ENCODE measurements around the gene RPL31. TPM values are rescaled to one million over a fixed set of nuclear protein-coding genes. Genes with fewer than 3 reads are reported as not detected.

The RPL31 gene
- total RNA-seq, 3 donors from 2014 or later (not counting 1 experiment from before 2014, with no cell fraction given), result 797 to 996 (median 940) TPM

DNA sequence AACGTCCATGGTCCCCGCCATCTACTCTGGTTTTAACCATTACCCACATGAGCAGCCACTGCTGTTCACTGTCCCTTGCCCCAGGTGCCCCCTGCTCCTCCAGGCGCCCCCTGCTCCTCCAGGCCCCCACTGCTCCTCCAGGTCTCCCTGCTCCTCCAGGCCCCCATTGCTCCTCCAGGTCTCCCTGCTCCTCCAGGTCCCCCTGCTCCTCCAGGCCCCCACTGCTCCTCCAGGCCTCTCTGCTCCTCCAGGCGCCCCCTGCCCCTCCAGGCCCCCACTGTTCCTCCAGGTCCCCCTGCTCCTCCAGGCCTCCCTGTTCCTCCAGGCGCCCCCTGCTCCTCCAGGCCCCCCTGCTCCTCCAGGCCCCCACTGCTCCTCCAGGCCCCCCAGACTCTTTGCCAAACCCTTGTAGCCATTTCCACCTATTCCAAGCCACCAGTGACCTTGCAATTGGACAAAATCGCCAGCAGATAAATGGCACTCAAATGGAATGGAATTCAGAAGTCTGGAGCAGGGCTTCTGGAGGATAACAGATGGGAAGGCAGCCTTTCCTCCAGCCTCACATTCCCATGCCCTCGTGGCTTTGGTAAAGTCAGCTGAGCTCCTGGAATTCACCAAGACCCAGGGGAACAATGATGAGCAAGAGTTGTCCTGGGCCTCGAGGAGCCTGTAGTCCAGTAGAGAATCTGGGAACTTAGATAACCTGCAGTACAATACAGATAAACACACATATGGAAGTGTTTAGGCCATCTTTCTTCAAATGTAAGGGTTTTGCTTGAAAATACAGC is 13.3 kb upstream of the RPL31 start:
- Histone ChIP-seq H3K4me1 (ENCODE audit: control insufficient read depth, insufficient read depth, low read length) (no peaks in the 10 kb centered on the region), H3K36me3 (ENCODE audit: control insufficient read depth, insufficient read depth, low read length) (no peaks in the 10 kb centered on the region), H3K4me3 (ENCODE audit: low read length) (no peak overlapping the region), H3K27ac (ENCODE audit: low read length) (no peak overlapping the region), H3K9me3 (ENCODE audit: control insufficient read depth, insufficient read depth, low read length) (no peaks in the 10 kb centered on the region), H3K27me3 (ENCODE audit: control insufficient read depth, insufficient read depth, low read length) (no peaks in the 10 kb centered on the region)
- no peaks in the 10 kb centered on the region for H3K36me3 Mint-ChIP-seq
- TF ChIP-seq, protein P1, sequence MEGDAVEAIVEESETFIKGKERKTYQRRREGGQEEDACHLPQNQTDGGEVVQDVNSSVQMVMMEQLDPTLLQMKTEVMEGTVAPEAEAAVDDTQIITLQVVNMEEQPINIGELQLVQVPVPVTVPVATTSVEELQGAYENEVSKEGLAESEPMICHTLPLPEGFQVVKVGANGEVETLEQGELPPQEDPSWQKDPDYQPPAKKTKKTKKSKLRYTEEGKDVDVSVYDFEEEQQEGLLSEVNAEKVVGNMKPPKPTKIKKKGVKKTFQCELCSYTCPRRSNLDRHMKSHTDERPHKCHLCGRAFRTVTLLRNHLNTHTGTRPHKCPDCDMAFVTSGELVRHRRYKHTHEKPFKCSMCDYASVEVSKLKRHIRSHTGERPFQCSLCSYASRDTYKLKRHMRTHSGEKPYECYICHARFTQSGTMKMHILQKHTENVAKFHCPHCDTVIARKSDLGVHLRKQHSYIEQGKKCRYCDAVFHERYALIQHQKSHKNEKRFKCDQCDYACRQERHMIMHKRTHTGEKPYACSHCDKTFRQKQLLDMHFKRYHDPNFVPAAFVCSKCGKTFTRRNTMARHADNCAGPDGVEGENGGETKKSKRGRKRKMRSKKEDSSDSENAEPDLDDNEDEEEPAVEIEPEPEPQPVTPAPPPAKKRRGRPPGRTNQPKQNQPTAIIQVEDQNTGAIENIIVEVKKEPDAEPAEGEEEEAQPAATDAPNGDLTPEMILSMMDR (IDR thresholded peaks at IDR 0.05), result no peak
- ATAC-seq (no peak), DNase-seq (no peak)
- H3K27ac Mint-ChIP-seq, result no peak overlapping the region
- no peaks in the 10 kb centered on the region for H3K9me3 Mint-ChIP-seq
- H3K4me3 Mint-ChIP-seq, result no peak overlapping the region
- H3K27me3 Mint-ChIP-seq (ENCODE audit: low read depth in 2 of 2), result peaks cover 0 to 10% of the 10 kb centered on the region in 2 donors
- intact Hi-C loops (cut with micrococcal nuclease), result no loop called here
- 74% methylated on average over 7 of the region's 8 CpGs for WGBS (ENCODE audit: insufficient coverage)
- peaks cover 0 to 11% of the 10 kb centered on the region in 2 donors for H3K4me1 Mint-ChIP-seq

DNA sequence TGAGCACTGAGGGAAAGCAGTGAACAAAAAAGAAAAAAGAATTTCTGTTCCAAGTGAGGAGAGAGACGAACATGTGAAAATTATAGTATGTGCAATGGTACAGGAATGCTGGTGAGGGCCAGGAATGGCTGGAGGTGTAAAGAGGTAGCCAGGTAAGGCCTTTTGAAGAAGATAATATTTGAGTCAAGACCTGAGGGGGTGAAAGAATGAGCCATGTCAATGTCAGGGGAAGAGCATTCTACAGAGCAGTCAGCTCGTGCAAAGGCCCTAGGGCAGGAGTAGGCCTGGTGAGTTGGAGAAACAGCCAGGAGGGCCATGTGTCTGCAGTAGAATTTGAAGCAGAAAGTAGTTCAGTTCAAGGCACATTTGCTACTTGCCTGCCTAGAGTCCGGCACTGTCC is 12.4 kb upstream of the RPL31 start:
- Histone ChIP-seq H3K4me1 (ENCODE audit: control insufficient read depth, insufficient read depth, low read length) (no peaks in the 10 kb centered on the region), H3K27ac (ENCODE audit: low read length) (no peak overlapping the region), H3K9me3 (ENCODE audit: control insufficient read depth, insufficient read depth, low read length) (no peaks in the 10 kb centered on the region), H3K4me3 (ENCODE audit: low read length) (no peak overlapping the region), H3K27me3 (ENCODE audit: control insufficient read depth, insufficient read depth, low read length) (no peaks in the 10 kb centered on the region), H3K36me3 (ENCODE audit: control insufficient read depth, insufficient read depth, low read length) (no peaks in the 10 kb centered on the region)
- TF ChIP-seq, protein P1 (IDR thresholded peaks at IDR 0.05), result no peak
- WGBS (ENCODE audit: insufficient coverage), result 87% methylated on average over 3 of the region's 3 CpGs
- Mint-ChIP-seq H3K4me1 (peaks cover 0 to 11% of the 10 kb centered on the region in 2 donors), H3K36me3 (no peaks in the 10 kb centered on the region), H3K27me3 (ENCODE audit: low read depth in 2 of 2) (peaks cover 0 to 12% of the 10 kb centered on the region in 2 donors), H3K4me3 (no peak overlapping the region), H3K9me3 (no peaks in the 10 kb centered on the region), H3K27ac (no peak overlapping the region)
- no peak for DNase-seq
- intact Hi-C loops (cut with micrococcal nuclease), result no loop called here
- no peak for ATAC-seq

DNA sequence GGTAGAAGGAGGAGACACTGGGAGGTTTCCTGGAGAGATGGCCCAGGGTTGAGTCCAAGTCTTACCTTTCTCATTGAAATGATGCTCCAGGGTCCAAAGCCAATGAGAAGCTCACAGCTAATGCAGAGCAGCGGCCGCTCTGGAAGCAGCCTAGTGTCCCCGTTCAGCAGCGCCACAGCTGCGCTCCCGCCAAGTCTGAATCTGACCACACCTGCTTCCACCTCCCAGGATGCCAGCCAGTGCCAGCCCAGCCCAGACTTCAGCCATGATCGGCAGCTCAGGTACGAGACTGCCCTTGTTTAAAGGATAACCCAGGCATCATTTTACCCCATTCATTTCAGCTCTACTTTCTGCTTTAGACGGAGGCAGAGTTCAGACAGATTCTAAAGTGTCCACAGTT is 11.9 kb upstream of the RPL31 start:
- no peak overlapping the region for H3K27ac Mint-ChIP-seq
- H3K4me3 Mint-ChIP-seq, result no peak overlapping the region
- H3K36me3 Mint-ChIP-seq, result no peaks in the 10 kb centered on the region
- H3K9me3 ChIP-seq (ENCODE audit: control insufficient read depth, insufficient read depth, low read length), result no peaks in the 10 kb centered on the region
- DNase-seq (no peak), ATAC-seq (no peak)
- no peaks in the 10 kb centered on the region for H3K9me3 Mint-ChIP-seq
- WGBS (ENCODE audit: insufficient coverage), result 96% methylated on average over 9 of the region's 9 CpGs
- TF ChIP-seq, protein P1 (IDR thresholded peaks at IDR 0.05), result no peak
- intact Hi-C loops (cut with micrococcal nuclease), result no loop called here
- no peaks in the 10 kb centered on the region for H3K36me3 ChIP-seq (ENCODE audit: control insufficient read depth, insufficient read depth, low read length)
- H3K4me1 ChIP-seq (ENCODE audit: control insufficient read depth, insufficient read depth, low read length), result no peaks in the 10 kb centered on the region
- no peak overlapping the region for H3K27ac ChIP-seq (ENCODE audit: low read length)
- H3K4me3 ChIP-seq (ENCODE audit: low read length), result no peak overlapping the region
- H3K4me1 Mint-ChIP-seq, result peaks cover 0 to 7% of the 10 kb centered on the region in 2 donors
- peaks cover 0 to 8% of the 10 kb centered on the region in 2 donors for H3K27me3 Mint-ChIP-seq (ENCODE audit: low read depth in 2 of 2)
- H3K27me3 ChIP-seq (ENCODE audit: control insufficient read depth, insufficient read depth, low read length), result no peaks in the 10 kb centered on the region

Measured in natural killer cell (primary cell).